Smooth muscle cell (in vitro differentiated cells): ENCODE measurements around the gene KCNJ8. TPM values are rescaled to one million over a fixed set of nuclear protein-coding genes. Genes with fewer than 3 reads are reported as not detected.

Experiments used
- DNase-seq: peaks from one replicate; lab custom pipeline; 2025; ENCODE audit not compliant: unreplicated experiment; lab: John Stamatoyannopoulos, UW
- H2AFZ ChIP-seq: fragments of 200-600 bp; sonication (generic); 2 replicates; pipeline ENCODE4 v1.6.0; 2016; ENCODE audit warnings: antibody characterized with exemption, low read depth, mild to moderate bottlenecking
- H3F3A ChIP-seq: fragments of 200-600 bp; sonication (generic); 2 replicates; pipeline ENCODE4 v1.6.0; 2017; ENCODE audit warnings: antibody characterized with exemption, low read depth
- H3K27ac ChIP-seq: fragments of 200-600 bp; sonication (generic); 2 replicates; pipeline ENCODE4 v1.5.1; 2016; ENCODE audit warnings: low read depth, mild to moderate bottlenecking
- H3K27me3 ChIP-seq: fragments of 200-600 bp; sonication (generic); 2 replicates; pipeline ENCODE4 v1.6.1; 2016; ENCODE audit warnings: low read depth, mild to moderate bottlenecking
- H3K36me3 ChIP-seq: fragments of 200-600 bp; sonication (generic); 2 replicates; pipeline ENCODE4 v1.5.1; 2016; ENCODE audit warnings: low read depth
- H3K4me1 ChIP-seq: fragments of 200-600 bp; sonication (generic); 2 replicates; pipeline ENCODE4 v1.5.1; 2016; ENCODE audit warnings: low read depth
- H3K4me2 ChIP-seq: fragments of 200-600 bp; sonication (generic); 2 replicates; pipeline ENCODE4 v1.6.0; 2016; ENCODE audit warnings: mild to moderate bottlenecking
- H3K4me3 ChIP-seq: fragments of 200-600 bp; sonication (generic); 2 replicates; pipeline ENCODE4 v1.5.1; 2016; ENCODE audit warnings: mild to moderate bottlenecking
- H3K79me2 ChIP-seq: fragments of 200-600 bp; sonication (generic); 2 replicates; pipeline ENCODE4 v1.6.0; 2016; ENCODE audit warnings: low read depth, mild to moderate bottlenecking
- H3K9ac ChIP-seq: fragments of 200-600 bp; sonication (generic); 2 replicates; pipeline ENCODE4 v1.6.0; 2016; ENCODE audit warnings: low read depth
- H3K9me3 ChIP-seq: fragments of 200-600 bp; sonication (generic); replicated peaks from 2 replicates; pipeline ENCODE4 v1.5.1; 2016; ENCODE audit warnings: low read depth
- H4K20me1 ChIP-seq: fragments of 200-600 bp; sonication (generic); 2 replicates; pipeline ENCODE4 v1.6.0; 2016; ENCODE audit warnings: low read depth
- CTCF ChIP-seq: fragments of 200-600 bp; sonication (generic); IDR thresholded peaks from 2 replicates; pipeline ENCODE4 v1.5.1; 2017; ENCODE audit warnings: borderline replicate concordance, mild to moderate bottlenecking, antibody characterized with exemption; ENCODE audit not compliant: insufficient read depth, poor library complexity, severe bottlenecking
- WGBS: methylation state at CpG from one replicate; pipeline ENCODE4 v1.1.7; 2016; ENCODE audit warnings: low lambda C conversion rate; 5-methylcytosine and 5-hydroxymethylcytosine counted together
- polyA plus RNA-seq: library from polyadenylated mRNA; unstranded; fragments of >200 nt; fragmentation: Nextera tagmentation; extraction: Ambion mirVana; gene quantifications from 2 replicates; pipeline ENCODE4 v1.2.1, GENCODE V29; 2016
- total RNA-seq: library from RNA; depleted of rRNA; stranded (reverse); fragments of >200 nt; gene quantifications from 2 replicates; pipeline ENCODE4 v1.2.3, GENCODE V29; 2014

The KCNJ8 gene
- total and polyA plus RNA-seq, 2 experiments from 2014 or later = not detected

- no peaks in the 10 kb centered on the region for H4K20me1 ChIP-seq
- H3K79me2 ChIP-seq = no peaks in the 10 kb centered on the region
- H3F3A ChIP-seq = no peaks in the 10 kb centered on the region
- no peak overlapping the region for H3K4me2 ChIP-seq
- H3K36me3 ChIP-seq = no peaks in the 10 kb centered on the region
- no peaks in the 10 kb centered on the region for H3K4me1 ChIP-seq
- H3K4me3 ChIP-seq = no peak overlapping the region
- no peaks in the 10 kb centered on the region for H3K9me3 ChIP-seq
- H2AFZ ChIP-seq = no peak overlapping the region
- no peaks in the 10 kb centered on the region for H3K27me3 ChIP-seq
- no peak for TF ChIP-seq CTCF
- H3K9ac ChIP-seq = no peak overlapping the region
- no peak for DNase-seq
- H3K27ac ChIP-seq = no peak overlapping the region
Measured at GRCh38 chr12:21806255-21806654, 31.7 kb upstream of the KCNJ8 start.

GRCh38 chr12:21801522-21802288, 27.2 kb upstream of the KCNJ8 start:
- Histone ChIP-seq H3K36me3 (no peaks in the 10 kb centered on the region), H3K4me3 (no peak overlapping the region), H3K27ac (no peak overlapping the region), H3K79me2 (no peaks in the 10 kb centered on the region), H3K9ac (no peak overlapping the region), H3K9me3 (no peaks in the 10 kb centered on the region), H2AFZ (no peak overlapping the region), H3F3A (no peaks in the 10 kb centered on the region), H4K20me1 (no peaks in the 10 kb centered on the region), H3K27me3 (no peaks in the 10 kb centered on the region), H3K4me2 (no peak overlapping the region), H3K4me1 (no peaks in the 10 kb centered on the region)
- WGBS = 88% methylated on average over 4 of the region's 4 CpGs
- TF ChIP-seq CTCF = no peak
- DNase-seq = no peak

- H3K9me3 ChIP-seq = no peaks in the 10 kb centered on the region
- no peak overlapping the region for H2AFZ ChIP-seq
- DNase-seq = no peak
- no peaks in the 10 kb centered on the region for H3K79me2 ChIP-seq
- H3K4me1 ChIP-seq = no peaks in the 10 kb centered on the region
- no peaks in the 10 kb centered on the region for H3K27me3 ChIP-seq
- no peaks in the 10 kb centered on the region for H4K20me1 ChIP-seq
- TF ChIP-seq CTCF = no peak
- no peaks in the 10 kb centered on the region for H3F3A ChIP-seq
- no peak overlapping the region for H3K4me3 ChIP-seq
- 69% methylated on average over 1 of the region's 1 CpG for WGBS
- H3K27ac ChIP-seq = no peak overlapping the region
- H3K4me2 ChIP-seq = no peak overlapping the region
- no peaks in the 10 kb centered on the region for H3K36me3 ChIP-seq
- no peak overlapping the region for H3K9ac ChIP-seq
Measured at GRCh38 chr12:21800011-21800410, 25.5 kb upstream of the KCNJ8 start.

- Histone ChIP-seq H3K9ac (no peak overlapping the region), H3K9me3 (no peaks in the 10 kb centered on the region), H3K36me3 (no peaks in the 10 kb centered on the region), H3K4me1 (no peaks in the 10 kb centered on the region), H3K27ac (no peak overlapping the region), H4K20me1 (no peaks in the 10 kb centered on the region), H3K27me3 (no peaks in the 10 kb centered on the region), H3K4me3 (no peak overlapping the region), H3F3A (no peaks in the 10 kb centered on the region), H3K79me2 (no peaks in the 10 kb centered on the region), H3K4me2 (no peak overlapping the region), H2AFZ (no peak overlapping the region)
- no peak for DNase-seq
- TF ChIP-seq CTCF = no peak
- WGBS = 71% methylated on average over 1 of the region's 1 CpG
Measured at GRCh38 chr12:21797539-21797938, 23.0 kb upstream of the KCNJ8 start.
